GM12872 (cell line): Measurements from ENCODE around the gene MAP4K4.

ENCODE experiments used
- TF ChIP-seq, protein P1 (sequence below): IDR thresholded peaks from 3 replicates; pipeline ENCODE4 v1.5.1; 2011; ENCODE audit warnings: low read depth, mild to moderate bottlenecking, low read length, moderate library complexity; ENCODE audit not compliant: insufficient read depth

The MAP4K4 gene

DNA sequence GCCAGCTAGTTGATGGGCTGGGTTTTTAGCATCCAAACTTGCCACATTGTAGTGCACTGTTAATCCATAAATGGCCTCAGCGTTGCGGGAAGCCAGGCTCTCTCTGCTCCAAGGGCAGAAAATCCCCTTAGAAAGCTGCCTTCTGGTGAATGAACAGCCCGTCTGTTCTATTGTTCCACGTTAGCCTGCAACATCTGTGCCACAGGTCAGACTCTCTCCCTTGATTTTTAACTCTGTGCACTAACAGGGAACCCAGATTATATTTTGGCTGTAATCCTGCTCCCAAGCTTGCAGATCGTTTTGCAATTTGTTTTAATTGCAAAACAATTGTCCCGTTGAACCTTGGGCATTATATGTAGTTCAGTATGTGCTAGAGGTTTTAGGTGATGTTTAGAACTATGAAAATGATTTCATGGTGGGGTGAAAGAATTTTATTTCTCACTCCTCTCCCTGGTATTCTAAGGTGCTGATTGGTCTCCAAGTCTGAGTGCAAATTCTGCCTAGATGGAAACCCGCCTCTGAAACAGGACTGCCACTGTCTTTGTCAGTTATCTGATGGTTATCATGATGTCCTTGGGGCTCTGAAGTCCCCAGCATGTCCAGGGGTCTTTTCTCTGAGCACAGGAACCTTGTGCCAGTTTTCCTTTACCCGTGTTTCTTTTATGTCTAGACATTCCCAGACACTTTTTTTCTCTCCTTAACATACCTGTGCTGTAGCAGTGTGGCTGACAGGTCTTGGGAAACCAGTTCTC is 106.6 kb downstream of the MAP4K4 start:
- TF ChIP-seq, protein P1, sequence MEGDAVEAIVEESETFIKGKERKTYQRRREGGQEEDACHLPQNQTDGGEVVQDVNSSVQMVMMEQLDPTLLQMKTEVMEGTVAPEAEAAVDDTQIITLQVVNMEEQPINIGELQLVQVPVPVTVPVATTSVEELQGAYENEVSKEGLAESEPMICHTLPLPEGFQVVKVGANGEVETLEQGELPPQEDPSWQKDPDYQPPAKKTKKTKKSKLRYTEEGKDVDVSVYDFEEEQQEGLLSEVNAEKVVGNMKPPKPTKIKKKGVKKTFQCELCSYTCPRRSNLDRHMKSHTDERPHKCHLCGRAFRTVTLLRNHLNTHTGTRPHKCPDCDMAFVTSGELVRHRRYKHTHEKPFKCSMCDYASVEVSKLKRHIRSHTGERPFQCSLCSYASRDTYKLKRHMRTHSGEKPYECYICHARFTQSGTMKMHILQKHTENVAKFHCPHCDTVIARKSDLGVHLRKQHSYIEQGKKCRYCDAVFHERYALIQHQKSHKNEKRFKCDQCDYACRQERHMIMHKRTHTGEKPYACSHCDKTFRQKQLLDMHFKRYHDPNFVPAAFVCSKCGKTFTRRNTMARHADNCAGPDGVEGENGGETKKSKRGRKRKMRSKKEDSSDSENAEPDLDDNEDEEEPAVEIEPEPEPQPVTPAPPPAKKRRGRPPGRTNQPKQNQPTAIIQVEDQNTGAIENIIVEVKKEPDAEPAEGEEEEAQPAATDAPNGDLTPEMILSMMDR, result no peak

DNA sequence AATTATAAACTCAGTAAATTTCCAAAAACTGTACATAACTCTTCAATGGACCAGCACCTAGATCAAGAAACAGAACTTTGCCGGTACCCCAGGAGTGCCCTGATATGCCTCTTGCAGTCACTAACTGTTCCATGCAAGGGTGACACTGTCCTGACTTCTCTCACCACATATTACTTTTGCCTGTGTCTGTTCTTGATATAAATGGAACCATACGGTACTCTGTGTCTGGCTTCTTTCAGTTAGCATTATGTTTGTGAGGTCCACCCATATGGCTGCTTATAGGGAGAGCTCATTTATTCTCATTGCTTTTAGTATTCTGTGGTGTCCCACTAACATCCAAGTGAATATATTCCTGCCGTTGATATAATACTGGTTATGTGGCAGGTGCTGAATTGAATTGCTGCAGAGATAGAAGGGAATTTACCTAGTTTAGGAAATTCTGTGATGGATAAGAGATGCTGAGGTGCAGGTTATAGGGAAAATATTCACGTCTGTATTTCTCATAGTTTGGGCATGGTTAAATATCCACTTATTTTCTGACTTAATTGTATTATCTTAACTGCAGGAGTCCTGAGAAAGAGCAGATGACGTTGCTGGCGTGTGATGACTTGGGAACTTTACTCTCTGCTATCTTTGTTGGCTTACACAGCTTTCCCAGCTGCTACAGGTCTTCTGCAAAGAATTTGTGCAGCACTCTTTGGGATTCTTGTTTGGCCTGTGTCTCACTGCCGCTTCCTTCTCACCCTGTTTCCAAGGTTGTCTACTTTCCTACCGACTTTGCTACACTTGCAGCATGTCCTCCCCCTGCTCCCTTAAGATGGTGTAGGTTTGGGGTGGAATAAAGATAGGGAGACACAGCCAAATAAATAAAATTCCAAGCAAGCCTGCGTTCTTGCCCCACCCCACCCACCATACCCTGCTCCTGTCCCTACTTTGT is 107.9 kb downstream of the MAP4K4 start:
- TF ChIP-seq, protein P1, result no peak

DNA sequence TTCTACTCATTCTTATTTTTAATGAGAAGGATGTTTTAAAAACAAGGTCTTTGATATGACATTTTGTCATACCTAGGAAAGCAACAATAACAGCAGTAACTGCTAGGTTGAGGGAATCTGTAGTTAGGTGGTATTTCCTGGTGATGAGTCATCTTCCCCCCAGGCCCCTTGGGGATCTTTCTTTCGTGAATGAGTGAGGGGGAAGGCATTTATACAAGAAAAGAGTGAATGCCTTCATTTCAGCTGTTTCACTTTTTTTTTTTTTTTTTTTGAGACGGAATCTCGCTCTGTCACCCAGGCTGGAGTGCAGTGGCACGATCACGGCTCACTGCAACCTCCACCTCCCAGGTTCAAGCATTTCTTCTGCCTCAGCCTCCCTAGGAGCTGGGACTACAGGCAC is 108.6 kb downstream of the MAP4K4 start:
- TF ChIP-seq, protein P1, result no peak

DNA sequence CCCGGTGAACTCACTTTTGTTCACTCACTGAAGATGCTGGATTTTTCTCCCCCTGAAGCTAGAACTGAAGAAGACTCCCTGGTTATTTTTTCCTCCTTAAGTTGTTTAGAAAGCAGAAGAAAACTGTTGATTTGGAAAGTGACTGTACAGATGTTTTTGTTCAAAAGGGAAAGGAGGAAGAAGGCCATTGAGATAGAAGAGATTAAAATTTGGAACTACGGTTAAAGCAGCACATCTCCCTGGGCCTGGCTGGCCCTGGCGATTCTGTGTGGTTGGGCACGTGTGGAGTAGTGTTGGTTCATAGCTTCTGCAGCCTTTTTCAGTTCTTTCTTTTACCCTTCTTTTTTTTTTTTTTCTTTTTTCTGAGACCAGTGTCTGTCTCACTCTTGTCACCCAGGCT is 109.2 kb downstream of the MAP4K4 start:
- TF ChIP-seq, protein P1, result no peak

DNA sequence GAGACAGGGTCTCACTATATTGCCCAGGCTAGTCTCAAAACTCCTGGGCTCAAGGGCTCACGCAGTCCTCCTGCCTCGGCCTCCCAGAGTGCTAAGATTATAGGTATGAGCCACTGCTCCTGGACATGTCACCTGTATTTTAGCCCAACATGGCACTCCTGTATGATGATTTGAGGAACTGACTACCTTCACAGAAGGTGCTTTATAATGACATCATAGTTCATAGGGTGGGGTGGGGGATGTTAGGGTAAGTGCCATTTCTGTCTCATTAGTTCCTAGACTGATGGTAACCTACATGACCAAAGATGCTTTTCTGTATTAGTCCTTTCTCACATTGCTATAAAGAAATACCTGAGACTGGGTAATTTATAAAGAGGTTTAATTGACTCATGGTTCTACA is 109.7 kb downstream of the MAP4K4 start:
- TF ChIP-seq, protein P1, result no peak

DNA sequence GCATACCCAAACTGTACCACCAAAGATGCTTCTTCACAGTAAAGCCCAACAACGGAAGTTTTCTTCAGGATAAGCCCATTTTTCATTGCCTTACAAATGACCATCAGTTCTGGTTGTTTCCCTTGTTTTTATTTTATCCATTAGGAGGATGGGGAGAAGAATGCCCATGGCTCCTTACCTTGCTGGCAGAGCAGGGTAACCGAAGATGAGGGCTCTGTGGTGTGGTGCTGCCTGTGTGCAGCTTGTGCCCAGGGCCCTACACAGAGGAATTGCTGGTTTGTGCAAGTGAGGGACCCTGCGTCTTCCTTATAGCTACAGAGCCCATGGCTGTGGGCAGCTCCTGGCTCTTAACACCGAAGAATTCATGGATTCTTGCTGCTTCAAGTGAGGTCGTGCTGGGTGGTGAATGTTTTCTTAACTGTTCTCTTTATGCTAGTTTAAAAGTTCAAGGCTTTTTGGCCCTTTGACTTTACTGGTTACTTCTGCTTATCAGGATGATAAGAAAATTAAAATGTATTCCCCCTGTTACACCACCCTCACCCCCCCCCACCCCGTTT is 110.6 kb downstream of the MAP4K4 start:
- TF ChIP-seq, protein P1, result no peak

DNA sequence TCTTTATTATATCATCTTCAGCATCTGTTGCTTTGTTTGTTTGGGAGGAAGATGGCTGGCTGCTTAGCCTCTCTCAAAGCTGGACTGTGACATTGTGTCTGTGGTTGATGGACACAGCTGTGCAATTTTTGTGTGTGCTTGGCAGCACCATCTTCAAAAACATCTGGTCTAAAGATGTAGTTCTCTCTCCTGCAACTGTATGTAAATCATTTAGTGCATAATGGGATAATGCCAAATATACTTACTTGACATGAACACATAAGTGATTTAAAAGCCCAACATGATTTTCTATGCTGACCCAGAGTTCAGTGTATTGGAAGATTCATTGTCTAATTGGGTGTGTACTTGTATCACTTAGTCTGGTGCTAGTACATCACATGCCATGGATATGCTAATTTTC is 112.2 kb downstream of the MAP4K4 start:
- TF ChIP-seq, protein P1, result no peak
